GM21515 (cell line): ENCODE measurements around the gene DAD1.

Experiments
- ATAC-seq: cut with Tn5 transposase; IDR thresholded peaks from one replicate; pipeline ENCODE4 v1.9.1; 2021; ENCODE audit not compliant: unreplicated experiment

Gene DAD1

GRCh38 chr14:22521449-22522239 lies 67.4 kb downstream of the DAD1 start:
- no peak for ATAC-seq

- no peak for ATAC-seq
Measured at GRCh38 chr14:22520796-22521195, 68.2 kb downstream of the DAD1 start.

GRCh38 chr14:22519877-22520685 lies 68.9 kb downstream of the DAD1 start:
- no peak for ATAC-seq

GRCh38 chr14:22518073-22518472 lies 71.0 kb downstream of the DAD1 start:
- ATAC-seq = no peak

- no peak for ATAC-seq
Measured at GRCh38 chr14:22517117-22517720, 71.8 kb downstream of the DAD1 start.

GRCh38 chr14:22515929-22516328 lies 73.1 kb downstream of the DAD1 start:
- ATAC-seq = no peak
